Ishikawa (cell line): ENCODE measurements around the gene MCU.
A peak's percentile ranks its signal among the peaks of the same experiment; 100 is the strongest.

ENCODE experiments used
- CEBPB ChIP-seq: IDR thresholded peaks from 2 replicates; pipeline ENCODE4 v1.6.1; 2012
- CREB1 ChIP-seq: IDR thresholded peaks from 2 replicates; pipeline ENCODE4 v1.6.1; 2012; ENCODE audit warnings: low read depth
- EGR1 ChIP-seq: IDR thresholded peaks from 2 replicates; pipeline ENCODE4 v1.6.1; 2012
- EP300 ChIP-seq: IDR thresholded peaks from 2 replicates; pipeline ENCODE4 v1.6.1; 2012; ENCODE audit warnings: borderline replicate concordance
- NFIC ChIP-seq: IDR thresholded peaks from 2 replicates; pipeline ENCODE4 v1.6.1; 2012
- TAF1 ChIP-seq: IDR thresholded peaks from 2 replicates; pipeline ENCODE4 v1.6.1; 2012; ENCODE audit warnings: low read depth, mild to moderate bottlenecking
- TCF12 ChIP-seq: IDR thresholded peaks from 2 replicates; pipeline ENCODE4 v1.6.1; 2012; ENCODE audit warnings: low read depth
- TF ChIP-seq, protein P1 (sequence below): IDR thresholded peaks from 2 replicates; pipeline ENCODE4 v1.6.1; 2012
- TF ChIP-seq, protein P2 (sequence below): IDR thresholded peaks from 2 replicates; pipeline ENCODE4 v1.6.1; 2012
- TF ChIP-seq, protein P3 (sequence below): IDR thresholded peaks from 2 replicates; pipeline ENCODE4 v1.6.1; 2012; ENCODE audit warnings: low read depth, mild to moderate bottlenecking

DNA sequence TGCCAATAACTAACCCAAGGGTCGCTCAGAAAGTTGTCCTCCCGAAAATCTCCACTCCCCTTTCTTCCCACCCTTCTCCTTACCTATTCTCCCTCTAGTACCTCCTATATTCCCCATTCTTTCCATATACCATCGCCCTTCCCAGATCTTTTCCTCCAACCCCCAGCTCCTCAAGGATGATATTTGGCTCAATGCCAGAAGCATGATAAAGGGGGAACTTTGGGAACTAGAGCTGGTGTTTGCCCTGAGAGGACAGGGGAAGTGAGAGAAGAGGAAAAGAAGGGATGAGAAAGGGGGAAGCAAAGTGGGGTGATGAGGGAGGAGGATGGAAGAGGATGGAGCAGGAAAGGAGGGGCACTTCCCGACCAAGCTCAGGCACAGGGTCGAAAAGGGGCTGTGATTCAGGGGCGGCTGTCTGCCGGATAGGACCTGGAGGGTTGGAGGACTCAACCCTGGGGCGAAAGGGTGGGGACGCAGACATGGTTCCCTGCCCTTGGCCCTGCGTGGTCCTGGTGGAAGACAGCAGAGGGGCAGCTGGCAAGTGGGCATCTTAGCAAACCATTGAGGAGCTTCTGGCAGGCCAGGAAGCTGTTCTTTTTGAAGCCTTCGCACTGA lies 203.4 kb downstream of the MCU start:
- TF ChIP-seq TAF1 (no peak), EP300 (no peak), TCF12 (no peak), CEBPB (no peak), NFIC (peak; percentile 49), CREB1 (no peak), EGR1 (no peak)
- TF ChIP-seq, protein P1, sequence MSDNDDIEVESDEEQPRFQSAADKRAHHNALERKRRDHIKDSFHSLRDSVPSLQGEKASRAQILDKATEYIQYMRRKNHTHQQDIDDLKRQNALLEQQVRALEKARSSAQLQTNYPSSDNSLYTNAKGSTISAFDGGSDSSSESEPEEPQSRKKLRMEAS, result no peak
- TF ChIP-seq, protein P2, sequence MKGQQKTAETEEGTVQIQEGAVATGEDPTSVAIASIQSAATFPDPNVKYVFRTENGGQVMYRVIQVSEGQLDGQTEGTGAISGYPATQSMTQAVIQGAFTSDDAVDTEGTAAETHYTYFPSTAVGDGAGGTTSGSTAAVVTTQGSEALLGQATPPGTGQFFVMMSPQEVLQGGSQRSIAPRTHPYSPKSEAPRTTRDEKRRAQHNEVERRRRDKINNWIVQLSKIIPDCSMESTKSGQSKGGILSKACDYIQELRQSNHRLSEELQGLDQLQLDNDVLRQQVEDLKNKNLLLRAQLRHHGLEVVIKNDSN, result no peak
- TF ChIP-seq, protein P3, sequence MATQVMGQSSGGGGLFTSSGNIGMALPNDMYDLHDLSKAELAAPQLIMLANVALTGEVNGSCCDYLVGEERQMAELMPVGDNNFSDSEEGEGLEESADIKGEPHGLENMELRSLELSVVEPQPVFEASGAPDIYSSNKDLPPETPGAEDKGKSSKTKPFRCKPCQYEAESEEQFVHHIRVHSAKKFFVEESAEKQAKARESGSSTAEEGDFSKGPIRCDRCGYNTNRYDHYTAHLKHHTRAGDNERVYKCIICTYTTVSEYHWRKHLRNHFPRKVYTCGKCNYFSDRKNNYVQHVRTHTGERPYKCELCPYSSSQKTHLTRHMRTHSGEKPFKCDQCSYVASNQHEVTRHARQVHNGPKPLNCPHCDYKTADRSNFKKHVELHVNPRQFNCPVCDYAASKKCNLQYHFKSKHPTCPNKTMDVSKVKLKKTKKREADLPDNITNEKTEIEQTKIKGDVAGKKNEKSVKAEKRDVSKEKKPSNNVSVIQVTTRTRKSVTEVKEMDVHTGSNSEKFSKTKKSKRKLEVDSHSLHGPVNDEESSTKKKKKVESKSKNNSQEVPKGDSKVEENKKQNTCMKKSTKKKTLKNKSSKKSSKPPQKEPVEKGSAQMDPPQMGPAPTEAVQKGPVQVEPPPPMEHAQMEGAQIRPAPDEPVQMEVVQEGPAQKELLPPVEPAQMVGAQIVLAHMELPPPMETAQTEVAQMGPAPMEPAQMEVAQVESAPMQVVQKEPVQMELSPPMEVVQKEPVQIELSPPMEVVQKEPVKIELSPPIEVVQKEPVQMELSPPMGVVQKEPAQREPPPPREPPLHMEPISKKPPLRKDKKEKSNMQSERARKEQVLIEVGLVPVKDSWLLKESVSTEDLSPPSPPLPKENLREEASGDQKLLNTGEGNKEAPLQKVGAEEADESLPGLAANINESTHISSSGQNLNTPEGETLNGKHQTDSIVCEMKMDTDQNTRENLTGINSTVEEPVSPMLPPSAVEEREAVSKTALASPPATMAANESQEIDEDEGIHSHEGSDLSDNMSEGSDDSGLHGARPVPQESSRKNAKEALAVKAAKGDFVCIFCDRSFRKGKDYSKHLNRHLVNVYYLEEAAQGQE, result no peak
